Effector CD8-positive, alpha-beta T cell (primary cell): ENCODE measurements around the gene IGFBPL1.

Experiments
- DNase-seq: peaks from one replicate; lab custom pipeline; 2025; lab: John Stamatoyannopoulos, UW

IGFBPL1 gene

DNA sequence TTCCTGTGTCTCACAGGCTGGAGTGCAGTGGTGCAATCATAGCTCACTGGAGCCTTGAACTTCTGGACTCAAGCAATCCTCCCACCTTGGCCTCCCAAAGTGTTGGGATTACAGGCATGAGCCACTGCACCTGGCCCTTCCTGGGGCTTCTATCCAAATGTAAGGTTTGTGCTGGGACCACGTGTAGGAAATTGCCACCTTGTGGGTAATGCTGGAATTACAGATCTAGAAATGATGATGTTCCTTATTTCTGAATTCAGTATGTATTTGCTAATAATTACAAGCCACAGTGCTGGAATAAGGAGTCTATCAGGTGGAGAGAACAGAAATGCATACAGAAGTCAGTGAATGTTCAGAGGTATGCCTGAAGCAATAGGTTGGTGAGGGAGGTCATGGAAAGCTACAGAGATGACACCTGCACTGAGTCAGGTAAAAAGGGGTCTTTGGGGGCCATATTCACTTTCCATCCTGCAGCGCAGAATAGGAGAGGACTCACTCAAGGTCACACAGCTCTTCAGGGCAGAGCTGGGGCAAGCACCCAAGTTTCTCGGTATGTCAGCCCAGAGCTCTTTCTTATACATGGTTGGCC, 8.8 kb upstream of the IGFBPL1 start:
- DNase-seq, result no peak

DNA sequence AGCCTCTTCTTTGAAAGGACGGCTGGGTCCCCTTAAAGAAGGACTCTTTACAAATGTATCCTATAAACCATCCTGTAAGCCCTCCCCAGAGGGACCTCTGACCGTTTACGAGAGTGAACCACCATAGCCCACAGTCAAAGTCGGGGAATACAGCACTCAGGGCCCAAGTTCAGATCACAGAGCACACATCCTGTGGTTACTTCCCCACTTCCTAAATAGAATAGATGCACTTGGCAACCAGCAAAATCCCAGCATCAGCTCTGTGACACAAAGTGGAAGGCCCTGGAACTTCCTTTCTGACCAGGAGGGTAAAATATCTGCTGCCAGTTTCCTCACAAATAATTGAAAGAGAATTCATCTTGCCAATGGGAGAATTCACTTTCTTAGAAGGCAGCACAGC, 6.9 kb upstream of the IGFBPL1 start:
- no peak for DNase-seq

DNA sequence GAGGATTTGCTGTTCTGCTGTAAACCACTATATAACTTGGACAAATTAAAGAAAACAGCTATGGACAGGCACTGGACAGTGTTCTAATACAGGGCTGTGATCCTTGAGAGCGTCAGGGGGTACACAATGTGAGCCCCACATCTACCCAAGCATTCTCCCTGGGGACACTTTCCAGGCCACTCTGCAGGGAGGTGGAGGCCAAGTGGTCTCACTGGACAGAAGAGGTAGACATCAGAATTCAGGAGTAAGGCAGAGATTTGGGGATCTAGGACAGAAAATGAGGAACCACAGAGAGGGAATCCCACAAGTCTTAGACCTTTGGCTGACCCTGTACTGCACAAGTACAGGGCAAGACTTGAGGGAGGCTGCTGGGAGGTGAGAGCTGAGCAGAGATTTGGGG, 3.8 kb upstream of the IGFBPL1 start:
- DNase-seq, result no peak

DNA sequence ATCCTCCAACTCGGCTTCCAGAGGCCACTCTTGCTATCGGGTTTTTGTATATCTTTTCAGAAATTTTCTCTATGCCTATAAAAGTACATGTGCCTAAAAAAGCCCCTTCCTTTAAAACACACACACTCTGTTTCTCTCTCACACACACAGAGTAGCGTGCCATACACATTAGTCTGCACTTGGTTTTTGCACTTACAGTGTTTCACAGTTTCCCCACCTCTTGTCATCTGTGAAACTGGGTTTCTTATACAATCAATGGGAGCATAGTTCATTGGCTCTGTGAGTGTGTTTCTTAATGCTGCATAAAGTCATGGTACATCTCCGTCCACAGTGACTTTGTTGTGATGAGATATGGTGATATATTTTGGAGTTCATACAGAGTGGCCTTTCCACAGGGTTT, 664 bp upstream of the IGFBPL1 start:
- no peak for DNase-seq

DNA sequence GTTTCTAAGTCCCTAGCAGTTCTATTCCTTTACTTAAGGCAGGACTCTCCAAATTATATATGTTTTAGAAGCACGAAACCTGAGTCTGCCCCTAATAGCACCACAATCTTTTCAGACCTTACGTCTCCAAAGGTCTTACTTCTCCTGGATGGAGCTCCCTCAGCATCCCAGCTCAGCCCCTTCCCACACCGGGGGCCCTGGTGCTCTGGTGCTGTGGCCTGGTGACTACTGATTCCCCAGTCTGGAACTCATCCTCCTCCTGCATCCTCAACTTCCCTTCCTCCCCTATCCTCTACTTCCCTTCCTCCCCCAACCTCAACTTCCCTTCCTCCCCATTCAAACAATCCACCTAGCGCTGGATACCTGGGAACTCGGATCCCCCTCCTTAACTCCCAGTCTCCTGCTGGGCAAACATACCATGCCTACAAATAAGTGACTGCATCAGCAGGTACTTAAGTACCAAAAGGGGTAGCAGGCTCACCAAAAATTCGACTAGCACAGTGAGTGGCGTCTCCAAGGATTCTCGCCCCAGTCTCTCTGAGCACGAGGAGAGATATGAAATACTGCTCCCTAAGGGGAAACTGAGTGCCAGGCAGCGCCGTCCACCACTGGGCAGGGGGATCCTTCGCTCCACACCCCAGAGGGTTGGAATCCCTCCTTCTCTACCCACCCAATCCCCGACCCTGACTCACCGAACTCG, 831 bp downstream of the IGFBPL1 start:
- DNase-seq, result no peak

DNA sequence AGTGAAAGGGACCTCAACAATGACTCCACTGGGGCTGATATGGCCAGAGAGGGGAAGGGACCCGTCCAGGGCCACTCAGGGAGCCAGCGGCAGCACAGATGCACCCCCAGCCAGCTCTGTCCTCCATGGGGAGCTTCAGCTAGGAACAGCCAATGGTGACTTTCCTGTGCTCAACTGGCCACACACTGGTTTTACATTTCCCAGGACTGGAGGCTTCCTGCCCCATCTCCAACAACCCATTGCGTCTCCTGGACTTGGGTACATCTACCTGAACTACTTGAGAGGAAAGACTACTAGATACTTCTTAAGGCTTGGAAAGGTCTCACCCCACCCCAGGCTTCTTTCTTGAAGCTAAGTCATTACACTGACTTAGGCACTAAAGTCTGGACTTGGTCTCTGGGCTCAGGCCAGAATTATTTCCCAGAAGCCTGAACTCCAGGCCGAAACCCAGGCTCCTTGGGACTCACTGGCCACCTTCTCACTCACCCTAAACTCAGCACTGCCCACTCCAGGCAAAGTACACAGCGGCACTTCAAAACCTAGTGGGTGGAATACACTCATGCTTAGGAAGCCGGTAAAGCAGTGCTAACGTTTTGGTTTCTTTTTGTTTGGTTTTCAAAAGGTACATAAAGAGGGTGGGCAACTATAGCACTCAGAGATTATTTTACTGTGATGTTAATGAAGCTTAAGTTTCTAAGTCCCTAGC, 1.5 kb downstream of the IGFBPL1 start:
- DNase-seq, result no peak

DNA sequence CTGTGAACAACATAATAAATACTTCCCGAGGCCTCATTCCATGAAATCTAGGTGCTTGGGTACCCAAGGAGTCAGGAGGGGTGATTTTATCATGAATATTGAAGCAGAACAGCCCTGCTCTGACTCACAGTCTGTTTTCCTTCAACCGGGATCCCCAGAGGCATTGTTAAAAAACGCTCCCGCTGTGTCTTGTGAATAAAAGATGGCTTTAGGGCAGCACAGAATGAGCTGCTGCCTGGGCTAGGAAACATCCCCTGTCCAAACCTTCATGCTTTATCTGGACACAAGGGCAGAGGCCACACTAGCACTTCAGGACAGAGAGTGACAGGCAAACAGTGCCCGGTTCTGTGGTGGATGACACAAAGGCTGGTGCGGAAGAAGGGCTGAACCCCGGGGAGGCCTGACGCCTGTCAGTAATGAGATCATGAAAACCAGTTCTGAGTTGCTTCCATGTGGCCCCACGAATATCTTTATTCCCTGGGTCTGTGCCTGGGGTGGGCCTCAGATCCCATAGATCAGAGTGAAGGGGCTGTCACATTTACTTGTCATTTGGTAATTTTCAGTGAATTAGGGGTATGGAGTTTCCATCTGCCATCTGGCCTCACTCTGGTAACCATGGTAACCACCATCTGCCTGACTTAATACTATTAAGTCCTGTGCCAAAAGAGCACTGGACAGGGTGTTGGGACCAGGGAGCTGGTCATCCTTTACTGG, 2.6 kb downstream of the IGFBPL1 start:
- no peak for DNase-seq

DNA sequence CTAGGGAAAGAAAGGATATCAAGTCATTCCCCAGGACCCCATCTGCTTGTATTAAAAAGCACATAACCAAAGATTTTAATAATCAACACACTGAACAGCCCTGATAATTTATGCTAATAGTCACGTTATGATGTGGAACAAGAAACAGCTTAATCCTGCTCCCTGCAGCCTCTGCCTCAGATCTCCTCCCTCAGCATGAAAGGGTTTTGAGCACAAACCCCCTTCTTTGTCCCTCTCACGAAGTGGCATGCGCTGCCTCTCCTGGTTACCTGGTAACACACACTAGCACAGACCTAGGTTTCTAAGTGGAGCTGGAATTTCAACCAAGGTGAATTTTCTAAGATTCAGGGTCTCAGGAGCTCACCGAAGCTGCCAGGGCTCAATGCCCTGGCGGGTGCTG, 5.1 kb downstream of the IGFBPL1 start:
- no peak for DNase-seq

DNA sequence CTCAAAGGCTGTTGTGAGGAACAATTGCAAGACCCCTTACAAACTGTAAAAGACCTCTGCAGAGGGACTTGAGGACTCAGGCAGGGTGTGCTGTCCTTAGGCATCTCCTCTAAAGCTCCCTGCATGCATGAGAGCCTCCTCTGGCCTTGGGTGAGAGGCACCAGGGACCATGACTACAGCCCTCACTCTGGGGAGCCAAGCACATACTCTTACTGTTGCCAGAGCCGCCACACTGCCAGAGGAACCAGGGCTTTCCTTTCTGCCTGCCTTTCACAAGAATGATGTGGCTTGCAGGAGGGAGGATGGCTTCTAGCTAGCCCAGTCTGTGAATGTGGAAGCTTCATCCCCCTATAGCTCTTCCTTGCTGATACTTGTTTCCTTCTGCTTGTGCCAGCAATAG, 5.9 kb downstream of the IGFBPL1 start:
- no peak for DNase-seq

DNA sequence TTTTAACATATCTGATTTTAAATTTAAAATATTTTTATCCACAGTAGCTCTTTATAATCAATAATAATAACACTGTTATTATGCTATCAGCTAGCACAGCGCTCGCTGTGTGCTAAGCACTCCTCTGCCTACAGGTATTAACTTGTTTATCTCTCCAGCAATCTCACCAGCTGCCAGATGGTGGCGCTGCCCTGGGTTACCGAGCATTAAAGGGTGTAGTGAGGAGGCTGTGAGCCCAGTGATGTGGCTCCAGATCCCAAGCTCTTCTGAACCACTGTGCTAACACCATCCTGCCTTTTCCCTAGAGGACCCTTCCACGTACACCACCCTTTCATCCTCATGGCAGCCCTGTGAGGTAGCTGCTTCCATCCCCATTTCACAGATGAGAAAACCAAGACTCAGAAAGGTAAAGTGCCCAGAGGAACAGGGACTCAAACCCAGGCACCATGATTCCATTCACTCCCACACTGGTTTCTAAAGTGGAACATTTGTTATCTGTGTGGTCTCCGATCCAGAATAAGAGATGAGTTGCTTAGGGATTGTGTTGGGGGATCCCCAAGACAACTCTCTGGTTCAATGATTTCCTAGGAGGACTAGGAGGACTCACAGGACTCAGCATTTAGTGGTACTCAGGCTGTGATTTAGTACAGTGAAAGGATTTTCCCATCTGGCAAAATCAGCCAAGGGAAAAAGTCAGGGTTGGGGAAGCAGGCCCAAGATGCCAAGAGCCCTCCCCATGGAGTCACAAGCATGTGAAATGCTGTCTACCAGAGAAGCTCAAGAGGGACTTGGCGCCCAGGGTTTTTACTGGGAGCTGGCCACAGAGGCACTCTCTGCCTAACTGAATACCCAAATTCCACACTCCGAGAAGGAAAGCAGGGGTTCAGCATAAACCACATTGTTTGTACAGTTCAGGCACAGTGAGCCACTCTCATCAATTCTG, 7.0 kb downstream of the IGFBPL1 start:
- DNase-seq, result no peak

DNA sequence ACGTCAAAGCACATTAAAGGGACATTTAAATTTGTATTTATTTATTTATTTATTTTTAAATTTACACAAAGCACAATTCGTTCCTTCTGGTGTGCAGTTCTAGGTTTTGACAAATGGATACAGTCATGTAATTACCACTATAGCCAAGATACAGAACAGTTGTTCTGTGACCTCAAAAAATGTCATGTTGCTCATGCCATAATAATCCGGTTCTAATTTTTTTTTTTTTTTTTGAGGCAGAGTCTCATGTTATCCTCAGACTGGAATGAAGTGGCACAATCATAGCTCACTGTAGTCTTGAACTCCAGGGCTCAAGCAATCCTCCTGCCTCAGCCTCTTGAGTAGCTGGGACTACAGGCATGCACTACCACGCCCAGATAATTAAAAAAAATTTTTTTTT, 7.8 kb downstream of the IGFBPL1 start:
- no peak for DNase-seq

DNA sequence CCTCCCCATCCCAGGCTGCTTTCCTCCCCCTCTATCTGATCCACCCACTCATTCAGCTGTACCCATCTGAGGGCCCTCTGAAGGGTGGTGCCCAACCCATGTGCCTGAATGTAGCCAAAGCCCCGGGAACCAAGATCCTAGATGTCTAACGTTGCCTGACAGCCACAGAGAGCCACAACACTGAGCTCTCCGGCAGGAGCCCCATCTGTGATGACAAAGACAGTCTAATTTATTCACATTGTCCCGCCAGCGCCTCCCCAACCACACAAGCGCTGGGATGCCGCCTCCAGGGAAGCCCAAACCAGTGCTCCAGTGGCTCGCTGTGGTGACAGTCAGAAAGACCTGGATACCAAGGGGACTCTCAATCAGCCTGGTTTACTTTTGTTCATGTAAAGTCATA, 8.4 kb downstream of the IGFBPL1 start:
- no peak for DNase-seq

DNA sequence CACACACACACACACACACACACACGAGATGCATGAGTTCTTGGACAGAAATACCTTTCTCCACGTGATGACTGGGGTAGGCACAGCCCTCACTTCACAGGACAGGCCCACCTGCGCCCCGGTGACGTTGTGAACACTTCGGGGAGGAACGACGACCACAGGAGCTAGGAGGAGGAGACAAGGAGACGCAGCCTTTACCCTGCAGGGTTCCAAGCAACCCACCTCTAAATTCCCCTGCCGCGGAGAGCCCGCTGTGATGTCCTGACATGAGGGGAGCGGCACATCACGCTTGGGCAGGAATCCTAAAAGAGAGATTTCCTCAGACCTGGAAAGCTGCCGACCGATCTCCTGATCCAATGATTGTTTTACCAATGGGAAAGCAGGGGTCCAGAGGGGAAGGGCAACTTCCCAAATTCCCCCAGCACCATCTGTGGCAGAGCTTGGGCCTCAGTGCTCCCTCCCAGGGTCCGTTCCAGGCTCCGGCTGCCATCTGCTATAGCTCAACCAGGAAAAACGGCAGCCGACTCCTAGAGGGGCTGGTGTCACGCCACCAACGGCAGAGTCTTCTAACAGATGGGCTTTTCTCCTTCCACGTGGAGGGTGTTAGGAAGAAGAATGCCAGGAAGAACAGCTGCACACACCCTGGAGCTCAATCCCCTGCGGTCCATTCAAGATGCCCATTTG, 10.1 kb downstream of the IGFBPL1 start:
- DNase-seq, result no peak

DNA sequence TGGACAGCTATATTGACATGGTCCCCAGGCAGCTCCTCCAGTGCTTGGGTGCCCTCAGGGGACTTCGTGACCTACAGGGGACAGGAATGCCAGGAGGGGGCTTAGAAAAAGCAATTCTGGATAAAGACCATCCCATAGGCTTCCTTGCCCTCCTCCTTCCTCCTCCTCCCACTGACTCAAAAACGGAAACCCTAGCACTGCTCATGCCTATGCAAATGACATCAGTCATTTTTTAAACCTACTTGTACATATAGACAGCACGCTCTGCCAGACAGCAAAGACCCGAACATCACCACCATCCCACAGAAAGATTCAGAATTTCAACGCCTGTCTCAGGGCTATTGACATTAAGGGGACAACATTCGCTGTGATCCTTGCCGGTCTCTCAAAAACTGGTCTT, 11.0 kb downstream of the IGFBPL1 start:
- DNase-seq, result no peak

DNA sequence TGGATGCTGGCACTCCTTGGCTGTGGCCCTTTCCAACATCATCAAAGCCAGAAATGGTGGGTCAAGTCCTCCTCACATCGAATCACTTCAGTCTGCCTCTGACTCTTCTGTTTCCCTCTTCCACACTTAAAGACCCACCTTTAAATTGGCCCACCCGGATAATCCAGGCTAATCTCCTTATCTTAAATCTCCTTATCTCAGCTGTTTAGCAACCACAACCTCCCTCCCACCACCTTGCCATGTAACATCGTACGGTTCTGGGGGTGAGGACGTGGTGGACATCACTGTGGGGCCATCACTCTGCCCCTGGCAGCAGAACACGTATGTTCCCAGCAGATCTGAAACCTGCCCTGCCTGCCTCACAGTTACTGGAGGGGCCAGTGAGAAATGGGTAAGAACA, 11.5 kb downstream of the IGFBPL1 start:
- DNase-seq, result no peak

DNA sequence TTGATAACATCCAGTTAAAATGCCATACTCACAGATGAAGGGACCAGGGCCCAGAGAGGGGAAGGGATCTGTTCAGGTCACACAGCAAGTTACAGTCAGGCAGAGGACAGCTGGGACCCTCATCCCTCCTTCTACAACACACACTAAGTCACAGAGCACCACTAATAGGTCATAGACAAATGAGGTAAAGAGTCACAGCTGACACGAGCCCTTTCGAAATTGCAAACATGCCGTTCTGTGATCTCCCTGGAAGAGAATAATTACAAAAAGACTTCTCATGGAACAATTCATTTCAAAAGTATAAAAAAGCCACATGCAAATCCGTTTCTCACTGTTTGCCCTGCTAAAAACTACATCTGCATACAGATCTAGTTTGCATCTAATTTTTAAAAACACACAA, 15.5 kb downstream of the IGFBPL1 start:
- no peak for DNase-seq

DNA sequence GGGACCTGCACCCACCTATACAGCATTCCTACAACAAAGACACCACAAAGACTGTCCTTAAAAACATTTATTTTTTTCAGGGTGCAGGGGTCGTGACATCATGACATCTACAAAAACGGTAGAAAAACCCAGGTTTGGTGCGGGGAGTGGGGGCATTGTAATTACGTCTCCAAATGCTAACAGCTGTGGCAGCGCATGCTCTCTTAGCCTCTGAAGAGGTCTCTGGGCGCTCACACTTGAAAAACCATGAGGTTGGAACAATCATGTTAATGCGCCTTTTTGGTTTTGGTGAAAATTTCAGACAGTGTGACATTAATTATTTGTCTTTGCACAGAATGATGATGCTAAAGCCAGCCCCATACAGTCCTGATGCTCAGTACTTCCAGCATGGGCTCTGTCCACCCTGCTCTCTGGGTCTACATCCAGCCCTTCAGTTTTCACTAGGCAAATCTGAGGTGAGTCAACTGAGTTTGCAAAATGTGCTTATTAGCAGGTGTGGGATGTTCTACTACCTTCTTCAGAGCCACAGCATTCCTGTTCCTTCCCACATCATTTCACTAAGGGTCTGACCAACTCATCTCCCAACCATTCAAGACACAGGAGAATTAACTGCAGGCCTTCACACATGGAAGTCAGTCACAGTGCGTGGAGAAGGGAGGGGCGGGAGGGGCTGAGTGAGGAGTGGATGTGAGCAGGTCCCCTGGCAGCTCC, 17.6 kb downstream of the IGFBPL1 start:
- no peak for DNase-seq

DNA sequence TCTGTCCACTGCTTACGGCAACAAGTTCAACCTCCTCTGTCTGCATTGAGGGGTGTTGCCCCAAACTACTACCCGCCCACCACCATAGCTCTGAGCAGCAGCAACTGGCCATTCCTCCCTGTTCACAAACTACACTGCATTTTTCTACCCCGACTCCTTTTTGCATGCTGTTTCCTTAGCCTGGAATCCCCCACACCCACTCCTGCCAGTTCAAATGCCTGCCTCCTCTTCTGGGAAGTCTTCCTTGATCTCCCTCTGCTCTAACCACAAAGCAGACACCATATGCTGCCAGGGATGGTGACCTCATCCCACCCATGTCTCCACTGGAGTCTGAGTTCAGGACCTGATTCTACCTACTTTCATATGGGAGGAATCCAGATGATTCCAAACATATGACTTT, 18.5 kb downstream of the IGFBPL1 start:
- DNase-seq, result no peak

DNA sequence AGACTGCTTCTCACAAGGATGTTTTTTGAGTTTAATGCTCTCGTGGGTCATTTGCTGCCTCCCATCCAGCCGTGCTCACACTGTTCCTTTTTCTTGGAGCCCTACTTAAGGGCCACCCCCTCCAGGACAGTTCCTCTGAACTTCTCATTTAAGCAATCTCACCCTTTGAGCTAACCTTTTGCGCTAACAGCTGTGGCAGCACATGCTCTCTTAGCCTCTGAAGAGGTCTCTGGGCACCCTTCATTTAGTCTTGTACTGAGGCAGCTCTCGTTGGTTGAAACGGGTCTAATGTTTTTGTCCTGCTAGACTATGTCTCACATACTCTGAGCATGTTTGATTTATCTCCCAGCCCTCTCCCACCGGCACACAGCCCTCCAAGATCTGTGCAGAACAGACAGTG, 19.9 kb downstream of the IGFBPL1 start:
- DNase-seq, result no peak

DNA sequence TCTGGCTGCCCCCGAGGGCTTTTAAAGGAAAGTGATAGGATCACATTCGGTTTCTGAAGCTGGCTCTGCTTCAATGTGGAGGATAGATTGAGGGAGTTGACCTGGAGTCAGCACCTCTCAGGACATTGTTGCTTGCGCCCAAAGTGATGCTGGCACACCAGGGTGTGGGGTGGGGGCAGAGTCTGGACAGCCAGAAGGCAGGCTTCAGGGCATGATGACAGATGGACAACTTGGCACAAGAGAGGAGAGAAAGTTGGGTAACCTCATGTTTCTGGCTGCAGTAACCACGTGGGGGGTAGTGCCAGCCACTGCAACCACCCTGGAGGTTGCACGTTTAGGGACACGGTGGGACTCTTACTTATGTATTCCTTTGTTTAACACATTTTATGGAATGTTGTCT, 22.3 kb downstream of the IGFBPL1 start:
- DNase-seq, result no peak
